H1 (cell line): ENCODE measurements around the gene UBAP1. TPM values are rescaled to one million over a fixed set of nuclear protein-coding genes. Genes with fewer than 3 reads are reported as not detected.

Experiments
- BRCA1 ChIP-seq: IDR thresholded peaks from 2 replicates; pipeline ENCODE4 v1.6.1; 2012; ENCODE audit warnings: low read depth, low read length, improper control_type of control experiment
- CBX8 ChIP-seq: fragments of 300-800, 300-1000 bp; sonication (generic); IDR thresholded peaks from 2 replicates; pipeline ENCODE4 v1.7.1; 2016; ENCODE audit warnings: low read depth, low read length, borderline replicate concordance
- EP300 ChIP-seq, 2 experiments: IDR thresholded peaks; 1 replicate in 1 of 2; 2 replicates in 1 of 2; pipeline ENCODE4 v1.6.1; 2011 to 2012; ENCODE audit warnings: low read depth in 2 of 2, low read length in 2 of 2, mild to moderate bottlenecking in 2 of 2, borderline replicate concordance in 1 of 2, inconsistent platforms in 1 of 2, moderate library complexity in 1 of 2
- MAFK ChIP-seq: IDR thresholded peaks from 2 replicates; pipeline ENCODE4 v1.6.1; 2012; ENCODE audit warnings: low read depth, mild to moderate bottlenecking, improper control_type of control experiment, low read length
- POU5F1 ChIP-seq: IDR thresholded peaks from 2 replicates; pipeline ENCODE4 v1.6.1; 2011; ENCODE audit warnings: low read depth, mild to moderate bottlenecking, low read length, moderate library complexity
- SIN3A ChIP-seq, 2 experiments: IDR thresholded peaks in 1 of 2; conservative IDR thresholded peaks in 1 of 2; 2 replicates each; pipeline ENCODE4 v1.6.1; 2011 to 2012; ENCODE audit warnings: low read length in 2 of 2, improper control_type of control experiment in 1 of 2, low read depth in 1 of 2, mild to moderate bottlenecking in 1 of 2
- SP1 ChIP-seq: IDR thresholded peaks from 2 replicates; pipeline ENCODE4 v1.6.1; 2011; ENCODE audit warnings: low read depth, low read length
- SP2 ChIP-seq: IDR thresholded peaks from 2 replicates; pipeline ENCODE4 v1.6.1; 2012; ENCODE audit warnings: mild to moderate bottlenecking, low read length, inconsistent platforms
- SRF ChIP-seq: IDR thresholded peaks from 2 replicates; pipeline ENCODE4 v1.6.1; 2011; ENCODE audit warnings: mild to moderate bottlenecking, low read depth, low read length, moderate library complexity
- TAF1 ChIP-seq: IDR thresholded peaks from 2 replicates; pipeline ENCODE4 v1.6.1; 2011; ENCODE audit warnings: mild to moderate bottlenecking, low read depth, low read length
- TCF12 ChIP-seq: IDR thresholded peaks from 2 replicates; pipeline ENCODE4 v1.6.1; 2011; ENCODE audit warnings: low read depth, mild to moderate bottlenecking, low read length
- ZNF274 ChIP-seq: IDR thresholded peaks from 2 replicates; pipeline ENCODE4 v1.7.0; 2012; ENCODE audit warnings: low read length, borderline replicate concordance; ENCODE audit errors: extremely low read depth
- polyA plus RNA-seq, 7 experiments: library from polyadenylated mRNA; depleted of rRNA in 3 of 7; stranded (reverse) in 5 of 7; unstranded in 2 of 7; fragments of >200 nt in 5 of 7; fragments of 200-250 nt in 2 of 7; gene quantifications; 1 replicate in 5 of 7; 2 replicates in 1 of 7; 4 replicates in 1 of 7; pipeline versions ENCODE4 v1.2.1 to v1.2.3, GENCODE V29; 2011 to 2013; ENCODE audit warnings: missing spikeins in 2 of 7, mixed read lengths in 2 of 7
- total RNA-seq: library from RNA; stranded (reverse); fragmentation: NEBNext Ultra II Directional; extraction: Animal tissue kit (Norgen Biotek cat#: 25700); gene quantifications from 2 replicates; pipeline ENCODE4 v1.2.1, GENCODE V29; 2021
- TF ChIP-seq, protein P1 (sequence below): fragments of 300-600 bp; sonication (generic); IDR thresholded peaks from 2 replicates; pipeline ENCODE4 v1.7.1; 2012; ENCODE audit warnings: low read length, moderate library complexity, mild to moderate bottlenecking, inconsistent platforms; ENCODE audit not compliant: insufficient replicate concordance

UBAP1 gene
- total and polyA plus RNA-seq, 2 of the 8 experiments (the other 6 are each of a cell fraction or from before 2014, with no cell fraction given), result 31.3 to 31.4 TPM

DNA sequence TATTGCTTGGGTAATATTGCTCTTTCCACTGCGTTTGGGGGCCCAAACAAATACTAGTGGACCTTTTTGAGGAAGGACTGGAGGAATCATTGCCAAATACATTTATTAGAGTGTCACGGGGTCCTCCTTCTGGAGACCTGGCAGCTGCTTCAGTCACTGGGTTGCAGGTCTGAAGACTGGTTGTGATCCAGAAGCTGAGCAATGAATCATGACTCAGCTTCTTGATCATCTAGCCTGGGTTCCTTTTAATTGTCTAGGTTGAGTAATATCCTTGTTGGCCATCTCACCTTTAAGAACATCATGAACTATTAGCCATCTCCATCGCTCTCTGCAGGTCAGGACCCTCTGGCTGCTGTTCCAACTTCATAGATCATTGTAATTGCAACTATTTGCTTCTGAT lies 15.4 kb upstream of the UBAP1 start (continued):
- TF ChIP-seq, protein P1, sequence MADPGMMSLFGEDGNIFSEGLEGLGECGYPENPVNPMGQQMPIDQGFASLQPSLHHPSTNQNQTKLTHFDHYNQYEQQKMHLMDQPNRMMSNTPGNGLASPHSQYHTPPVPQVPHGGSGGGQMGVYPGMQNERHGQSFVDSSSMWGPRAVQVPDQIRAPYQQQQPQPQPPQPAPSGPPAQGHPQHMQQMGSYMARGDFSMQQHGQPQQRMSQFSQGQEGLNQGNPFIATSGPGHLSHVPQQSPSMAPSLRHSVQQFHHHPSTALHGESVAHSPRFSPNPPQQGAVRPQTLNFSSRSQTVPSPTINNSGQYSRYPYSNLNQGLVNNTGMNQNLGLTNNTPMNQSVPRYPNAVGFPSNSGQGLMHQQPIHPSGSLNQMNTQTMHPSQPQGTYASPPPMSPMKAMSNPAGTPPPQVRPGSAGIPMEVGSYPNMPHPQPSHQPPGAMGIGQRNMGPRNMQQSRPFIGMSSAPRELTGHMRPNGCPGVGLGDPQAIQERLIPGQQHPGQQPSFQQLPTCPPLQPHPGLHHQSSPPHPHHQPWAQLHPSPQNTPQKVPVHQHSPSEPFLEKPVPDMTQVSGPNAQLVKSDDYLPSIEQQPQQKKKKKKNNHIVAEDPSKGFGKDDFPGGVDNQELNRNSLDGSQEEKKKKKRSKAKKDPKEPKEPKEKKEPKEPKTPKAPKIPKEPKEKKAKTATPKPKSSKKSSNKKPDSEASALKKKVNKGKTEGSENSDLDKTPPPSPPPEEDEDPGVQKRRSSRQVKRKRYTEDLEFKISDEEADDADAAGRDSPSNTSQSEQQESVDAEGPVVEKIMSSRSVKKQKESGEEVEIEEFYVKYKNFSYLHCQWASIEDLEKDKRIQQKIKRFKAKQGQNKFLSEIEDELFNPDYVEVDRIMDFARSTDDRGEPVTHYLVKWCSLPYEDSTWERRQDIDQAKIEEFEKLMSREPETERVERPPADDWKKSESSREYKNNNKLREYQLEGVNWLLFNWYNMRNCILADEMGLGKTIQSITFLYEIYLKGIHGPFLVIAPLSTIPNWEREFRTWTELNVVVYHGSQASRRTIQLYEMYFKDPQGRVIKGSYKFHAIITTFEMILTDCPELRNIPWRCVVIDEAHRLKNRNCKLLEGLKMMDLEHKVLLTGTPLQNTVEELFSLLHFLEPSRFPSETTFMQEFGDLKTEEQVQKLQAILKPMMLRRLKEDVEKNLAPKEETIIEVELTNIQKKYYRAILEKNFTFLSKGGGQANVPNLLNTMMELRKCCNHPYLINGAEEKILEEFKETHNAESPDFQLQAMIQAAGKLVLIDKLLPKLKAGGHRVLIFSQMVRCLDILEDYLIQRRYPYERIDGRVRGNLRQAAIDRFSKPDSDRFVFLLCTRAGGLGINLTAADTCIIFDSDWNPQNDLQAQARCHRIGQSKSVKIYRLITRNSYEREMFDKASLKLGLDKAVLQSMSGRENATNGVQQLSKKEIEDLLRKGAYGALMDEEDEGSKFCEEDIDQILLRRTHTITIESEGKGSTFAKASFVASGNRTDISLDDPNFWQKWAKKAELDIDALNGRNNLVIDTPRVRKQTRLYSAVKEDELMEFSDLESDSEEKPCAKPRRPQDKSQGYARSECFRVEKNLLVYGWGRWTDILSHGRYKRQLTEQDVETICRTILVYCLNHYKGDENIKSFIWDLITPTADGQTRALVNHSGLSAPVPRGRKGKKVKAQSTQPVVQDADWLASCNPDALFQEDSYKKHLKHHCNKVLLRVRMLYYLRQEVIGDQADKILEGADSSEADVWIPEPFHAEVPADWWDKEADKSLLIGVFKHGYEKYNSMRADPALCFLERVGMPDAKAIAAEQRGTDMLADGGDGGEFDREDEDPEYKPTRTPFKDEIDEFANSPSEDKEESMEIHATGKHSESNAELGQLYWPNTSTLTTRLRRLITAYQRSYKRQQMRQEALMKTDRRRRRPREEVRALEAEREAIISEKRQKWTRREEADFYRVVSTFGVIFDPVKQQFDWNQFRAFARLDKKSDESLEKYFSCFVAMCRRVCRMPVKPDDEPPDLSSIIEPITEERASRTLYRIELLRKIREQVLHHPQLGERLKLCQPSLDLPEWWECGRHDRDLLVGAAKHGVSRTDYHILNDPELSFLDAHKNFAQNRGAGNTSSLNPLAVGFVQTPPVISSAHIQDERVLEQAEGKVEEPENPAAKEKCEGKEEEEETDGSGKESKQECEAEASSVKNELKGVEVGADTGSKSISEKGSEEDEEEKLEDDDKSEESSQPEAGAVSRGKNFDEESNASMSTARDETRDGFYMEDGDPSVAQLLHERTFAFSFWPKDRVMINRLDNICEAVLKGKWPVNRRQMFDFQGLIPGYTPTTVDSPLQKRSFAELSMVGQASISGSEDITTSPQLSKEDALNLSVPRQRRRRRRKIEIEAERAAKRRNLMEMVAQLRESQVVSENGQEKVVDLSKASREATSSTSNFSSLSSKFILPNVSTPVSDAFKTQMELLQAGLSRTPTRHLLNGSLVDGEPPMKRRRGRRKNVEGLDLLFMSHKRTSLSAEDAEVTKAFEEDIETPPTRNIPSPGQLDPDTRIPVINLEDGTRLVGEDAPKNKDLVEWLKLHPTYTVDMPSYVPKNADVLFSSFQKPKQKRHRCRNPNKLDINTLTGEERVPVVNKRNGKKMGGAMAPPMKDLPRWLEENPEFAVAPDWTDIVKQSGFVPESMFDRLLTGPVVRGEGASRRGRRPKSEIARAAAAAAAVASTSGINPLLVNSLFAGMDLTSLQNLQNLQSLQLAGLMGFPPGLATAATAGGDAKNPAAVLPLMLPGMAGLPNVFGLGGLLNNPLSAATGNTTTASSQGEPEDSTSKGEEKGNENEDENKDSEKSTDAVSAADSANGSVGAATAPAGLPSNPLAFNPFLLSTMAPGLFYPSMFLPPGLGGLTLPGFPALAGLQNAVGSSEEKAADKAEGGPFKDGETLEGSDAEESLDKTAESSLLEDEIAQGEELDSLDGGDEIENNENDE, result no peak
- no peak for TF ChIP-seq MAFK
- TF ChIP-seq EP300 (IDR thresholded peaks at IDR 0.05; ENCODE audit: borderline replicate concordance in 1 of 2, low read depth in 2 of 2, low read length in 2 of 2), result no peak
- TF ChIP-seq TAF1, result no peak
- no peak for TF ChIP-seq SIN3A (conservative IDR thresholded peaks at IDR 0.05 in 1 of 2, IDR thresholded peaks at IDR 0.05 in 1 of 2; ENCODE audit: low read depth in 1 of 2, low read length in 2 of 2)
- no peak for TF ChIP-seq ZNF274
- TF ChIP-seq BRCA1, result no peak
- TF ChIP-seq SP2, result no peak
- TF ChIP-seq CBX8, result no peak
- TF ChIP-seq SP1, result no peak
- no peak for TF ChIP-seq POU5F1
- TF ChIP-seq SRF, result no peak
- no peak for TF ChIP-seq TCF12
